Putamen (tissue), 1 donor: Measurements from ENCODE around the gene GLDC.

Source experiments
- DNase-seq: peaks from one replicate; pipeline ENCODE4 v3.0.0-alpha.2; 2016; ENCODE audit warnings: low spot score

Gene GLDC

DNA sequence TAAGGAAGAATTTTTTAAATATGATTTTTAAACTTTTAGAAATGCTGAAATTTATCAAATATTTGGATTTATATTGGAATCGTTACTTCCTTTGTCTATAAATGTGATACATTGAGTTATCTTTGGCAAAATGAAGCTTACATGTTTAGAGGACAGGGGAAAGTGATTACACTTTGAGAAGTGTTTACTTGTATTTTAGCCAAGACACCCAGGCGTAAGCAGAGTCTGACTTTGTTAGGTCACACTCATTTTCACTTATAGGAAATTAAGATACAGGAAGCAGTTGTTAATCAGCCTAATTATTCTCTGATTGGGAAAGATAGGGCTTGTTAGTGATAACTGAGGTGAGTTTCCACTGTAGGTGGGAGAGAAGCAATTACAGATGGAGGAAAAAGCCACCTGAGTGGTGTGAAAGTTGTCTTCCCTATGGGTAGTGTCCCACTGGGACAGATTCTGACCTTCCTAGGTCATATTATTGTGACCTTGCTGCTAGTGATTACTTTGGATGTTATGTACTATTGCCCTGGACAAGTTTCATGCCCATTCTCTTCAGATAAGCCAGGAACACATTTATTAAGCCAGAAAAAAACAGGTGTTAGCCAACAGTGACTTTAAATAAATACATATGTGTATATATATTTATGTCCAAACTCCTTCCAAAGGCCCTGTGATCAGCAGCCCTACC lies 143.9 kb downstream of the GLDC start:
- no peak for DNase-seq

- DNase-seq, result no peak
Measured at GRCh38 chr9:6498982-6499381, 146.5 kb downstream of the GLDC start.

DNA sequence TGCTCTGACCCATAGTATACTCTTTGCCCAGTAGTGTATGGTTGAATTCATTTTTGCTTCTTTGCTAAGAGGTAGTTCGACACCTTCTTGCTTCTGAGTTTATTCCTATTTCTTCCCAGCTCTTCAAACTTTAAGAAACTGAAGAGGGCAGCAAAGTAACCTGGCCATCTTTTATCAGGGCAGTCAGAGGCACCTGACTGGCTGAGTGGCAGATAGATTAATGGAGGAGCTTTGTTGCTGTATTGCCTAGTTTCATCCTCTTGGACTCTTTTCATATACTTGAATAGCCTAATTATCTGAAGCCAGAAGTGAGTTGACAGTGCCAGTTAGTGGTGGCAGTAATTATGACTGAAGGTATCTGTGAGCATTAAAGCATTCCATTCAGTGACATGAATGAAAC lies 150.1 kb downstream of the GLDC start:
- no peak for DNase-seq

DNA sequence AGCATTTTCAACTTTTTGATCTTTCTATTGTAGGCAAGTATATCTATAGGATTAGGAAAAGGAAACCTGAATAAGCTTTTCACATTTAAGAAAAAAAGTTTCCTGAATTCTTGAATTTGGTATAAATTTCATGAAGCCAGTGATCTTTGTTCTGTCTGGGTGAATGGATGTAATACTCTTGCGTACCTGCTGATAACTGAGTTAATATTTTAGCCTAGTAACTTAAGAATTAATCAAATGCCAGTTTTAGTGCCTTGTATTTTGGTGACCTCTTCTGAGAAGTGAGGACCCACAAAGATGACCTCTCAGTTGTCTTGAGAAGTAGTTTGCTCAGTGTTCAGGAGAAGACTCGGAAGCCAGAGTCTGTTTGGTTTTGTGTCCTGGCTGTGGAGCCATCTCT lies 154.7 kb downstream of the GLDC start:
- DNase-seq, result no peak

- DNase-seq, result no peak
Measured at GRCh38 chr9:6489099-6489498, 156.4 kb downstream of the GLDC start.

GRCh38 chr9:6488395-6488794 lies 157.1 kb downstream of the GLDC start:
- no peak for DNase-seq

- DNase-seq, result no peak
Measured at GRCh38 chr9:6484210-6484609, 161.3 kb downstream of the GLDC start.
